HG03571 (cell line): ENCODE measurements around the gene NFATC2.

Source experiments
- ATAC-seq: cut with Tn5 transposase; IDR thresholded peaks from one replicate; pipeline ENCODE4 v1.9.1; 2021; ENCODE audit not compliant: unreplicated experiment

Gene NFATC2

DNA sequence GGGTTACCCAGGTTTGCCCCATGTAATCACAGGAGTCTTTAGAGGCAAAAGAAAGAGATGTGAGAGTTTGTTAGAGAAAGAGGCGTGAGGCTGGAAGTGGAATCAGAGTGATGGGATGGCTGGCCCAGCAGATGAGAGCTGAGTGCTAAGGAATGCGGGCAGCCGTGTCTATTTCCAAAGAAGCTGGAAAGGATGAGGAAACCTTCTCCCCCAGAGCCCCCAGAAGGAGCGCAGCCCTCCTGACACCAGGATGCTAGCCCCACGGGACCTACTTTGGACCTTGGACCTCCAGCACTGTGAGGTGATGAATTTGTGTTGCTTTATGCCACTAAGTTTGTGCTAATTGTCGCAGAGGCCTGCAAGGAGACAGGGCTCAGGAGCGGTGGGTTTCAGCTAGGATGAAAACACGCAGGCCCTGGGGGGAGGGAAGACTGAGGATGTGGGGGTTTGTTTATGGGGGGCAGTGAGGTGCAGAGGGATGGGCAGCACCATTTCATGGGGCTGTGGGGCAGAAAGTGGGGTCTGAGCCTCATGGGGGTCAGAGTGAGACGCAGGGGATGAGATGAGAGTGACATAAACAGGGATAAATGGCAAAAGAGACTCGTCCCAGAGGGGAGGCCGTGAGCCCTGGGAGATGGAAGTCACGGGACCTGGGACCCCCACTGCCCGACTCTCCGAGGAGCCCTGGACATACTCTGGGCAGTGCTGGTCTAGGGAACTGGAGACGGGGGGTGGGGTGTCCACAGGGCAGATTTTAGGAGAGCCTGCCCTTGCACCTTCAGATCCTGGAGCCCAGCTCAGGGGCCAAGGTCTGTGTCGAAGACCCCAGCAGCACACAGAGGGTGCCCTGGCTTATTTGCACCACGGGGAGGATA lies 160.2 kb downstream of the NFATC2 start:
- no peak for ATAC-seq

DNA sequence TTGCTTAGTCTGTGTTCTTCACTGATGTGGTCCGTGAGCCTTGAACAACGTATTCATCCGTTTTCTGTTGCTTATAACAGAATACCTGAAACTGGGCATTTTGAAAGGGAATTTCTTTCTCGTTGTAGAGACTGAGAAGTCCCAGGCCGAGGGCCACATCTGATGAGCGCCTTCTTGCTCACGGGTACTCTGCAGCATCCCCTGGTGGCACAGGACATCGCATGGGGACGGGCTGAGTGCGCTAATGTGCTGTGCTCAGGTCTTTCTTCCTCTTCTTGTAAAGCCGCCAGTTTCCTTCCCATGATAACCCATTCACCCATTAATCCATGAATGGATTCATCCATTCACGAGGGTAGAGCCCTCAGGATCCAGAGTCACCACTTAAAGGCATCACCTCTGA lies 161.0 kb downstream of the NFATC2 start:
- no peak for ATAC-seq

DNA sequence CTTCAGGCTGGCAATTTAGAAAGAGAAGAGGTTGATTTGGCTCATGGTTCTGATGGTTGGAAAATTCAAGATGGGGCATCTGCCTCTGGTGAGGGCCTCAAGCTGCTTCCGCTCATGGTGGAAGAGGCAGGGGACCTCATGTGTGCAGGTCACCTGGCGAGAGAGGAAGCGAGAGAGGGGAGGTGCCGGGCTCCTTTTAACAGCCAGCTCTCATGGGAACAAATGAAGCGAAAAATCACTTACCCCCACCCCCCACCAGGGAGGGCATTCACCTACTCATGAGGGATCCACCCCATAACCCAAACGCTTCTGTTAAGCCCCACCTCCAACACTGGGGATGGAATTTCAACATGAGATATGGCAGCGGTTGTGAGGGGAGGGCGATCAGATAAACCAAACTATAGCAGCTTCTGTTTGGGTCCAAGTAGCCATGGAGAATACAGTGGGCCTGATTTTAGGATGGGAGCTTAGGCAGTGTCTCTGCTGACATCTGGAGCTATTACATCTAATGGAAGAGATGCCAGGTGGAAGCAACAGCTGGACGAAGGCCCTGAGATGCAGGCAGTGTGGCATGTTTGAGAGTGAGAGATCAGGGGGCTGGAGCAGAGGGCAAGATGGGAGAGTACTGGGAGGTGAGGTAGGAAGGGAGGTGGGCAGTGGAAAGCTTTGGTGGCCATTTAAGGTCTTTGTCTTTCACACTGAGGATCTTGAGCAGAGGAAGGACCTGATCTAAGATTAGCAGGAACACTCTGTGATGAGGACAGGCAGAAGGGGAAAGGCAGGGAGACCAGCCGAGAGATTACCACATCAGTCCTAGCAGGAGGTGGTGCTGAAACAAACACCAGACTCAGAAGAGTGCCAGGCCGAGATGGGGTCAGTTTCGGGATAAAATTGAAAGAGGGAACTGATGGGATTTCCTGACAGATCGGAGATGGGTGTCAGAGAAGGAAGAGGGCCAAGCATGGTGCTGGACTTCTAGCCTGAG lies 161.8 kb downstream of the NFATC2 start:
- no peak for ATAC-seq

DNA sequence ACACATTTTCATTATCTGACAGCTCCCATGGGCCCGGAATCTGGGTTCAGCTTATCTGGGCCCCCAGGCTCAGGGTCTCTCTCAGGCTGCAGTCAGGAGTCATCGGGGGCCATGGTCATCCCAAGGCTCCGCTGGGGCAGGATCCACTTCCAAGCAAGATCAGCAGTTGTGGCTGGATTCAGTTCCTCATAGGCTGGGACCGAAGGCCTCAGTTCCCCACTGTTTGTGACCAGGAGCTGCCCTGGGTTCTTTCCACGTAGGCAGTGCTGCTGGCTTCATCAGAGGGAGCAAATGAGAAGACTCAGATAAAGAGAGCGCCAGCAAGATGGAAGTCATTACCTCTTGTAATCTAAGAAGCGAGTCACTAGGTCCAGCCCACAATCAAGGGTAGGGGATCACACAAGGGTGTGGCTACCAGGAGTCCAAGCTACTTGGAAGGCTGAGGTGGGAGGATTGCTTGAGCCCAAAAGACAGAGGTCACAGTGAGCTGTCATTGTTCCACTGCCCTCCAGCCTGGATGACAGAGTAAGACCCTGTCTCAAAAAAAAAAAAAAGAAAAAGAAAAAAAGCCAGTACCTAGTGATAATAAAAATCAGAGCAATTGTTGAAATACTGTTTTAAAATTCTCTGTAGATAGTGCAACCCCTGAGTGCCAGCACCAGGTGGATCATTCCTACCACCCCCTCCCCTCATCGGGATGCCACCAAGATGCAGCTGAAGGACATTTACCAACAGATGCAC lies 162.7 kb downstream of the NFATC2 start:
- no peak for ATAC-seq

DNA sequence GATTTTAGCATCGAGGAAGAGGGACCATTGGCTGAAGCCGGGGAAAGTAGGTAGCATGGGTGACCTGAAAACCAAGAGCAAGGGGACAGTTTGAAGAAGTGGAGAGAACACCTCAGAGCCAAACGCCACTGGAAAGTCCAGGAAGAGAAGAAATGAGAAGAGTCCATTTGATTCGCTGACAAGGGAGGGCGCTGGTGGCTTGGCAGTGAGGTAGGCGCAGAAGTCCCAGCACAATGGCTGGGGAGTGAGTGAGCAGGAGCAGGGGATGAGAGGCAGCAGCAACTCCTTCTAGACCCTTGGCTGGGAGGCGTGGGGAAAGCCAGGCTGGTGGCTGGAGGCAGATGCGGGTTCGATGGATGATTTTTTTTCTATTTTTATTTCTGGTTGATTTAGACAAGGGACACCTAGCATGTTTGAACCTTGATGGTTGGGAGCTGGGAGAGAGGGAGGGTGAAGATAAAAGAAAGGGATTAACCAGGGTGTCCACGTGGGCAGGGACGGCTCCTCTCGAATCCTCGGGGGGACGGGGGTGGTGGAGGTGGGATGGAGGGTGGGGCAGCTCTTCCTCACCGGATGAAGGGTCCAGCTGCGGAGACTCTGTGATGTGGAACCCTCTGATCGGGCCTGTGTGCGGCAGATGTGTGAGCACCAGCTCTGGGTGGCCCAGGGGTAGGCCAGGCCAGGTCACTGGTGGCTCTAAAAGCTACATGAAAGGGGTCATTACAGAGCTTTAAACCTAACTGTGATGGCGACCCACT lies 164.2 kb downstream of the NFATC2 start:
- ATAC-seq: no peak

DNA sequence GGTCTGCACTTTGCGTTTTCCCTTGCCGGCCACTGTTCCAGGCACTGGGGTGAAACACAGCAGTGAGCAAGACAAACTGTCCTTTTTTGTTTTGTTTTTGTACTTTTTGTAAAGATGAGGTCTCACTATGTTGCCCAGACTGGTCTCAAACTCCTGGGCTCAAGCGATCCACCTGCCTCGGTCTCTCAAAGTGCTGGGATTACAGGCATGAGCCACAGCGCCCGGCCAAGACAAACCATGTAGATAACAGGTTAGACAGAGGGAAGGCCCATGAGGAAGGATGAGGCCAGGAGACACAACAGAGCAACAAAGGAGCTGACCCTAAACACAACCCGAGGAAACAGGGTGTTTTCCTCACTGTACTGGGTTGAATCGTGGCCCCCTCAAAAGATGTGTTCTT lies 165.4 kb downstream of the NFATC2 start:
- no peak for ATAC-seq

DNA sequence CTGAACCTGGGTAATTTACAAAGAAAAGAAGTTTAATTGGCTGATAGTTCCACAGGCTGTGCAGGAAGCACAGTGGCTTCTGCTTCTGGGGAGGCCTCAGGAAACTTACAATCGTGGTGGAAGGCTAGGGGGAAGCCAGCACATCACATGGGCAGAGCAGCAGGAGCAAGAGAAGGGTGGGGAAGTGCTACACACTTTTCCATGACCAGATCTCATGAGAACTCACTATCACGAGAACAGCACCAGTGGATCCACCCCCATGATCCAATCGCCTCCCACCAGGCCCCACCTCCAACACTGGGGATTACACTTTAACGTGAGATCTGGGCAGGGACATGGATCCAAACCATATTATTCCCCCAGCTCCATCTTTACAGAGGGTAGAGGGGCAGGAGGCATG lies 166.4 kb downstream of the NFATC2 start:
- ATAC-seq: no peak

DNA sequence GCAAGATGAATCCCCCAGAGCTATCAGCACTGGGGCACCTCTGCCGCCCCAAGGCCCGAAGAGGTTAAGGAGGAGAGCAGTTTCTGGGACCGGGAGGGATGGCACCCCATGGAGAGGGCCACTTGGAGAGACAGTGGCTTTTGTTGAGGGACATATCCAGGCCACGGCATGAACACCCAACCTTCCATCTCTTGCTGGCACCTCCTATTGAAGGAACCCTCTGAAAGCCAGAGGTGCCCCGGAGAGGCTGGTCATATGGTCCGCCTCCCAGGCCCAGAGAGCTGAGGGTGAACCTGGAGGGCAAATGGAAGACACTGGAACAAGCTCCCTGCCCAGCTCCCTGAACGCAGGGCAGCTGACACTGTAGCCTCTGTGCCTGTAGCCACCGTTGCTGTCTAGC lies 167.0 kb downstream of the NFATC2 start:
- ATAC-seq: no peak

DNA sequence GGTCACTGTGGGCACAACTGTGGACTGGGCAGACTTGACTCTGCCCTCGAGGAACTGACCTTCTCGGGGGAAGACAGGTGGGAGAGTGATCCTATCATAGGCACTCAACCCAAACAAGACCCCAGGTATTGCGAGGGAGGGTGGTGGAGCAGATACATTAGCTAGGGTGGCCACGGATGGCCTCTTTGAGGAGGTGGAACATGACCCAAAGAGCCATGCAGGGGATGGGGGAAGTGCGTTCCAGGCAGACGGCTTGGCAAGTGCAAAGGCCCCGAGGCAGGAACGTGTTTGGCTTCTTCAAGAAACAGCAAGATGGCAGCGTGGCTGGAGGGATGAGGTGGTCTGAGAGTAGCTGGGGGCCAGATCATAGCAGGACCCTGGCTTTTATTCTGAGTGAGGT lies 167.6 kb downstream of the NFATC2 start:
- ATAC-seq: no peak

DNA sequence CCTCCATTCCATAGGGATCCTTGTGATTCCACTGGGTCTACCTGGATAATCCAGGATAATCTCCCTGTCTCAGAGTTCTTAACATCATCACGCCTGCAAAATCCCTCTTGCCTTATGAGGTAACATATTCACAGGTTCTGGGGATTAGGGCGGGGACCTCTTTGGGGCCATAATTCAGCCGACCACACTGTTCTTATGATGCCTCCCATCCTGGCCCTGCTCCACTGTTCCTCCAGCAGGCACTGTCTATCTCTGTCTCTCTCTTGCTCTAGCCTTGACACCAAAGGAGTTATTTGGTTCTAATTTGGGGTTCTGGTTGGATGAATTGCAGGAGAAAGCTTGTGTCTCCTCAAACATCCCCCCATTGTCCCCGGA lies 168.1 kb downstream of the NFATC2 start:
- ATAC-seq: no peak

DNA sequence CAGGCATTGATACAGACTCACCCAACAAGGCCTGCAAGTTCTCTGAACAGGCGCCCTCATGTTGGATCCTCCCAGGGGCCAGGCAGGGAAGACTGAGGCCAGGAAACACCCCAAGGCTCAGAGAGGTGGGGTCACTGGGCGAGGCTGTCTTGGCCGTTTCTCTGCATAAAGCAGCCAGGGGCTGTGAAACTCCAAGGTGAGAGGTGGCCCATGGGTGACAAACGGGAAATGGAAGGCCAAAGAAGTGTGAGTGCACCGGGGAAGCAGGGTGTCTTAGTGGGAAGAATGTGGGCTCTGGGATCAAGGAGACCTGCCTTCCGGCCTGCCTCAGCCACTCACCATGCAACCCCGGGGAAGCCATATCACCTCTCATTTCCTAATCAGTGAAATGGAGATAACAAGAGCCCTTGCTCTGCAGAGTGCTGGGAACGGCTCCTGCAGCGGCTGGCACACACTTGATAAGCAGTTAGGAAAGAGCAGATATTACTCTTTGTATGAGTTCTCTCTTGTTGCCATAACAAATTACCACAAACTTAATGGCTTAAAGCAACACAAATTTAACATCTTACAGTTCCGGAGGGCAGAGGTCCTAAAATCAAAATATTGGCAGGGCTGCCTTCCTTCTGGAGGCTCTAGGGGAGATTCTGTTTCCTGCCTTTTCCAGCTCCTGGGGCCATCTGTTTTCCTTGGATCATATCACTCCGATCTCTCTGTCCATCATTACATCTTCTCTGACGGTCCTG lies 168.6 kb downstream of the NFATC2 start:
- no peak for ATAC-seq

DNA sequence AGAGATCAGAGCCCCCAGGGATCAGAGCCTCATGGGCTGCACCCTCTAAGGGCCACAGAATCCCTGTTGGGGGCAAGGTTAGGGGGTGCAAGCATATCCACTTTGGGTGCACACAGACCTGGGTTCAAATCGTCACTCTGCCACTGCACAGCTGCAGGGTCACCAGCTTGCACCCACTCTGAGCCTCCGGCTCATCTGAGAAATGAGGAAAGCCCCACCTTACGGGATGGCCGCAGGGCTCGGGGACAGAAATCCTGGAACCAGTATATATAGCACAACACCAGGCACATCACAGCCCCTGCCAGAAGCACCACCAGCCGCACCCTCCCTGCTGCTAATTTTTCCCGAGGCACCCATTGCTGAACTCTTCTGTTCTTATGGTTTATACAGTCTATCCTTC lies 169.6 kb downstream of the NFATC2 start:
- no peak for ATAC-seq

DNA sequence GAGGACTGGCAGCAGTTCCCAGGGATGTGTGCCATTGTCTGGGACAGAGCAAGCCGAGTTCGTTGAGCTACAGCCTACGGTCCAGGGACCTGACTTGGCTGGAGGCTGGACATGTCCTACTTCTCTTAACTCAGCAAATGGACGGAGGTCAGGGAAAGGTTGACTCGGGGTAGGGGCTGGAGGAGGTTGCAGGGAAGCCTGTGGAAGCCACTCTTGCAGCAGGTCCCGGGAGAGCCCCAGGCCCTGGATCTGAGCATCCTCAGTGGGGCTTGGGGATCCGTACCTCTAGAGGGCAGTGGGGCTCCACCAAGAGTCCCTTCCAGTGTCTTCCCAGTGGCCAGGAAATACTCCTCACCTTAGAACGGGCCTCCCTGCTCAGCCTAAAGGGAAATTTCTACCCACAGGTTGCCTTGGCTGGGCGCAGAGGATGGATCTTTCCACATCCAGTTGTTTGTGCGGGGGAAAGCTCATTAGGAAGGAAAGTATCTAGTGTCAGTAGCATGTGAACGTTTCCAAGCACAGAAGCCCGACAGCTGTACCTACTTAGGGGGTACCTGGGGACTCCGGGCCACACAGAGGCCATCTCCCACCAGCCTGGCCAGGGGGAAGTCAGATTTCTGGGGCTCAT lies 170.2 kb downstream of the NFATC2 start:
- ATAC-seq: no peak

DNA sequence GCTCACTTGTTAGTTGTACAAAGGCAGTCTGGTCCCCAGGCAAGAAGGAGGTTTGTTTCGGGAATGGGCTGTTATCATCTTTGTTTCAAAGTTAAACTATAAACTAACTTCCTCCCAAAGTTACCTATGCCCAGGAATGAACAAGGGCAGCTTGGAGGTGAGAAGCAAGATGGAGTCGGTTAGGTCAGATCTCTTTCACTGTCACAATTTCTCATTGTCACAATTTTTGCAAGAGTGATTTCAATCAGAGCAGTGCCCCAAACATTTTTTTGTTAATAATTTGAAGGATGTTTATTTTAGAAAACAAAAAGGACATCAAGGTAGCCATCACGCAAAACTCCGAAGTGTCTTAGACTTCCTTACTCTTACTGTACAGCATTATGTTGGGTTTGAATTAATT lies 170.8 kb downstream of the NFATC2 start:
- no peak for ATAC-seq

DNA sequence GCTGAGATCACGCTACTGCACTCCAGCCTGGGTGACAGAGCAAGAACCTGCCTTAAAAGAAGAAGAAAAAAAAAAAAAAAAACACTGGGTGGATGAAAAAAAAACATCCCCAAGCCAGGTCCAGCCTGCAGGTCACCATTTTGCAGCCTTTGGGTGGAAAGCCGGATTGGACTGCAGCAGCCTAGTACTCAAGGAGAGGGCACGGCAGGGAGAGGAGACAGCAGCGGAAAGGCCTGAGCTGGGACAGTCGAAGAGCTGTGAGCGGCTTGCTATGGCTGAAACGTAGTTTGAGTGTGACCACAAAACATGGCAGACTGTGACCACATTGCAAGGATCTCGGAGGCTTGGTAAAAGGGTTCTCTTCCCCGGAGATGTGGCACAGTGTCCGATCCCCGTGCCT lies 173.0 kb downstream of the NFATC2 start:
- no peak for ATAC-seq

DNA sequence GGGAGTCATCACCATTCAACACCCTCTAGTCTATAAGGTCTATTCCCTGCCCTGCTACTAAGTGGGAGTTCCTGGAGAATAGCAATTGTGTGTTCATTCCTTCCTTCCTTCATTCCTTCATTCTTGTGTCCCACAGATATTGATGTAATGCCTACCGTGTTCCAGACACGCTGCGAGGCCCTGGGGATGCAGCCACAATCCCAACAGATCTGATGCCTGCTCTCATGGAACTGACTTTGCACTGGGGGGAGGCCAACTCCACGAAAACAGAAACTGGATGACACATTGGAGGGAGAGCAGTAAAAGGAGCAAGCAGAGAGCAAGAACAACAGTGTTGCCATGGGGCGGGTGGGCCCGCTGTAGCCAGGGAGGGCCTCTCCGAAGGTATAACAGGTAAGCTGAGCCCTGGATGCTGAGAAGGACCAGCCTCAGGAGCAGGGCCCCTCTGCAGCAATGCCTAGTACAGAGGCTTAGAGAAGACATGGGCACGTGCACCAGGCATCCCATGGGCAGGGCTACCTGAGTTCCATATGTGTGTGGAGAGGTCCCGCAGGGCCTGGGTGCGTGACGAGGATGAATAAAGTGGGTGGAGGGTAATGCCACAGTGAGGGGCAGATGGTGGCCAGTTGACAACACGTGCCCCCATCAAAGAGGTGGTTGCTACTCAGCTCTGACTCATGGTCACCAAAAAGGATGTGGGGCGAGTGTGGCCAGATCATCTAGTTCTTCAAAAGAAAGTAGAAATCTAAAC lies 173.9 kb downstream of the NFATC2 start:
- ATAC-seq: no peak

DNA sequence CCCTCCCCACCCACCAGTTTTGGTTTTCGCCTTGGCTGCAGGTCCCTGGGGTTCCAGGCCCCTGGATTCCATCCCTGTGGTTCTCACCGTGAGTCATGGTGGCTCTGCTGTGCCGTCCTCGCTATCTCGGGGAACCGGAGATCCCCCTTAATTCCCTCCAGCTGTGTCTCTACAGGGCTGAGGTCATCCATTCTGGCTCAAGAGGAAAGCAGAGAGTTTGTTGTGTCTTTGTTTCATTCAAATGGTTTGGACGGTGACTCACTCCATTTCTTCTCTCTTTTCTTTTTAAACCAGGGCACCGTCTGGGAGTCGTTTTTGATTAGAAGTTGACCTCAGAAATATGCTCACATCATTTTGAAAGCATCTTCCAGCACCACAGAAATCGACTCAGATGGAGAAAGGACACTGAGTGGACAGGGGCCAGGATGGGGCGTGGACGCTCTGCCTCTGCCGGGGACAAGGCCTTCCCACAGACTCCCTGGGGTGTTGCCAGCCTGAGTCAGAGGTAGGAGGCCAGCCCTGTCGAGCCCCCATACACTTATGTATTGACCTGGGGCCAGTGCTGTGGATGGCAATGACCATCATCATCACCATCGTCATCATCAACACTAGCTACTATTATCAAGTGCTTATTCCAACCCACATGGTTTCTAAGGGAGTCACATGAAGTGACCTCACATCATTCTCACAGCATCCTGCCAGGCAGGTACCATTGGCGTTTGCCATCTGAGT lies 176.2 kb downstream of the NFATC2 start:
- no peak for ATAC-seq

DNA sequence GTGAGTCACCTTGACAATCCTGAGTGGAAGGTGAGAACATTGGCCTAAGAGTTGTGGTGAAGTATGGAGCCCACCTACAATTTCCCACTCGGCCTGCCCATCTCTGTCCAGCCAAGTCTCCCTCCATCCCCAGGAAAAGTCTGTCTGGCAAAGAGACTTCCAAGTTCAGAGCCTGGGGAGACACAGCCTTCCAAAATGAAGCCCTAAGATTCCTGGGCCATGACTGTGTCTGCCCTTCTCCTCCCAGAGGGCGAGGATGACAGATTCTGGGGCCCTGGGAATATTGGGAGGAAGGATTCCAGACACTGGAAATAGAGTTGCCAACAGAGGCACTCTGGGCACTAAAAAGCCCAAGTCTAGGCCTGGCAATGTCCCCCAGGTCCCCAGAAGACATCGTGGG lies 176.8 kb downstream of the NFATC2 start:
- ATAC-seq: no peak
